ACC112 (cell line): Measurements from ENCODE around the gene STXBP6.

Experiments
- H2AFZ ChIP-seq: fragments of 200-600 bp; sonication (generic); one replicate; pipeline ENCODE4 v1.6.0; 2017; ENCODE audit warnings: antibody characterized with exemption, low read length; ENCODE audit not compliant: unreplicated experiment
- H3K27ac ChIP-seq: fragments of 200-600 bp; sonication (generic); 2 replicates; pipeline ENCODE4 v1.5.1; 2014; ENCODE audit warnings: low read depth, mild to moderate bottlenecking, antibody characterized with exemption, low read length, moderate library complexity
- H3K27me3 ChIP-seq: fragments of 200-600 bp; sonication (generic); 2 replicates; pipeline ENCODE4 v1.6.1; 2014; ENCODE audit warnings: mild to moderate bottlenecking, antibody characterized with exemption, low read length, moderate library complexity, mixed read lengths; ENCODE audit not compliant: insufficient read depth
- H3K36me3 ChIP-seq: fragments of 200-600 bp; sonication (generic); 2 replicates; pipeline ENCODE4 v1.6.1; 2016; ENCODE audit warnings: mild to moderate bottlenecking, antibody characterized with exemption, low read length, moderate library complexity, mixed read lengths; ENCODE audit not compliant: insufficient read depth
- H3K4me1 ChIP-seq: fragments of 200-600 bp; sonication (generic); one replicate; pipeline ENCODE4 v1.6.1; 2016; ENCODE audit warnings: low read length, mixed read lengths; ENCODE audit not compliant: insufficient read depth, unreplicated experiment, control insufficient read depth
- H3K4me3 ChIP-seq: fragments of 200-600 bp; sonication (generic); 2 replicates; pipeline ENCODE4 v1.5.1; 2014; ENCODE audit warnings: mild to moderate bottlenecking, low read depth, low read length
- H3K79me2 ChIP-seq: fragments of 200-600 bp; sonication (generic); one replicate; pipeline ENCODE4 v1.6.0; 2016; ENCODE audit warnings: low read length; ENCODE audit not compliant: control insufficient read depth, unreplicated experiment, insufficient read depth

The STXBP6 gene

DNA sequence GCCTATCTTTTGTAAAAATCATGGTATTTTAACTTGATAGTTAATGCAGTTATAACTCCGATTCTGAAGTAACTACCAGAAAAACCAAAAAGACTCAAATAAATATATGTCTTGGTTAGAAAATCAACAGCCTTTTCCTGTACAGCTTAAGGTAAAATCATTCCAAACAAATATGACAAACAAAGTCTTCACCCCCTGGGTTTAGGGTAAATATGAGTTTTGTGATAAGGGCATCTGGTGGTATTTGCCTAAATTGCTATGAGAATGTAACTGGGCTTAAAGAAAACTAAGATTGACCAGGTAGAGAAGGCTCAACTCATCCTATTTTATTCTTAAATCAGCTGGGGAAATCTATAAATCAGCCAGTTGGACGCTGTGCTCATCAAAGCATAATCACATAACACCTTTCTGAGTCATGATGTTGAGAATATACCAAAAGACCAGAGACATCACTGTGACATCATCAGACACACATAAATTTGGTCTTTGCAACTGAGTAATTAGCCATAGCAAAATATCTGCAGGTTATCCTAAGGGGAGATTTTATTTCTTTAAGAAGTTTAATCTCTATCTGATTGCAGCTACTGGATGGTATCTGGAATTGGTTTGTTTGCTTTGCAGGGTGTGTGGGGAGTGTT is 133.9 kb downstream of the STXBP6 start:
- no peak overlapping the region for H3K27ac ChIP-seq
- H3K36me3 ChIP-seq = no peaks in the 10 kb centered on the region
- H2AFZ ChIP-seq = no peak overlapping the region
- no peaks in the 10 kb centered on the region for H3K79me2 ChIP-seq
- H3K4me3 ChIP-seq = no peak overlapping the region
- H3K4me1 ChIP-seq = peaks cover 6% of the 10 kb centered on the region
- no peaks in the 10 kb centered on the region for H3K27me3 ChIP-seq

DNA sequence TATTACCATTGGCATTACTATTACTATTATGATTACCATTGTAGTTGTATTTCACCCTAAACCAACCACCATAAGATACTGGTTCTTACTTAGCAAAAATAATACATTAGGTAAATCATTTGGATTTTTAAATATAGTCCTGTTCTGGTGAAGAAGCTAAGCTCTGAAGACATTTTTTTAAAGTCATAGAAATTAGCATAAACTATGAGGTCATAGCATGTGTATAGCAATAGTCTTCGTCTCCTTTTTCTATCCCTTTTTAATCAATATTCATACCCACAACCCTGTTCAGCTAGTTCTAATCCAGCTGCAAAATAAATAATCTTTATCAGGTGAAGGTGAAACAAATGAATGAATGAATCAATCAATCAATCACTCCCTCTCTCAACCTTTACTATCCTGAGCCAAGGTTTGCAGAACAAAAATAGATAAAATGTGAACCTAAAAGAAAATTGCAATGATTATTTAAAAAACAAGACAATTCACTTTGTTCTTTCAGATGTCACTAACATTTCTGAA is 134.5 kb downstream of the STXBP6 start:
- Histone ChIP-seq H3K4me3 (no peak overlapping the region), H3K79me2 (no peaks in the 10 kb centered on the region), H3K36me3 (no peaks in the 10 kb centered on the region), H2AFZ (no peak overlapping the region), H3K4me1 (peaks cover 7% of the 10 kb centered on the region), H3K27me3 (no peaks in the 10 kb centered on the region), H3K27ac (no peak overlapping the region)

DNA sequence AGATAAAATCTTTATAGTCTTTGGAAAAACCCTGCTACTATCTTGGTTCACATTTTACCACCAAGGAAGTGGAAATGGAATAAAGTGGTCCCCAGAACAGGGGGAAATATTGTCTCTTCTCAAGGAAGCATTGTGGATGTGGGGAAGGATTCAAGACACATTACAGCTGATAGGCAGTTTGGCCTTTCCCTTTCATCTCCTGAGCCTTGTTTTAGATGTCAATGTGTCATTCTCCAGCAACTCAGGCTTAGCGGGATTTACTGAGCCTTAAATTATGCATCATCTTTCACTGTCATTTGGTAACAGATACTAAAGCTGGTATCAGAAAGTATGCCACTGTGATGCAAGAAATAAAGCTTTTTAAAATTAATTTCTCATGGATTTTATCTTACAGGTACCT is 136.2 kb downstream of the STXBP6 start:
- H3K4me3 ChIP-seq = no peak overlapping the region
- H3K79me2 ChIP-seq = no peaks in the 10 kb centered on the region
- H3K27me3 ChIP-seq = no peaks in the 10 kb centered on the region
- H2AFZ ChIP-seq = no peak overlapping the region
- H3K4me1 ChIP-seq = peaks cover 7% of the 10 kb centered on the region
- no peak overlapping the region for H3K27ac ChIP-seq
- H3K36me3 ChIP-seq = no peaks in the 10 kb centered on the region

DNA sequence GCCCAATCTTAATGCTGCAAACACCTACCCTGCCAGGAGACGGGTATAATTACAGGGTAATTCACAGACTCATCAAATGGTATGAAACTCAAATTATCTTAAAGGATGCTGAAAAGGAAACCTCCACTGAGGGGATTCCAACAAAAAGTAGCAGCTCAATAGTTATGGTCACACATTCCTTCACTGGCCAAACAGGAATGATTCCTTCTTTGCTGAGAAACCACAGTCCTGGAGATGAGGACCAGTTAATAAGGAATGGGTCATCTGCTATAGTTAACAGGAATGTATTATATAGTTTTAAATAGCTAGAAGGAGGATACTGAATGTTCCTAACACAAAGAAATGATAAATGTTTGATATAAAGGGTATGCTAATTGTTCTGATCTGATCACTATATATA is 136.9 kb downstream of the STXBP6 start:
- H3K27ac ChIP-seq = no peak overlapping the region
- H3K27me3 ChIP-seq = no peaks in the 10 kb centered on the region
- no peak overlapping the region for H3K4me3 ChIP-seq
- no peaks in the 10 kb centered on the region for H3K79me2 ChIP-seq
- peaks cover 7% of the 10 kb centered on the region for H3K4me1 ChIP-seq
- no peak overlapping the region for H2AFZ ChIP-seq
- H3K36me3 ChIP-seq = no peaks in the 10 kb centered on the region

DNA sequence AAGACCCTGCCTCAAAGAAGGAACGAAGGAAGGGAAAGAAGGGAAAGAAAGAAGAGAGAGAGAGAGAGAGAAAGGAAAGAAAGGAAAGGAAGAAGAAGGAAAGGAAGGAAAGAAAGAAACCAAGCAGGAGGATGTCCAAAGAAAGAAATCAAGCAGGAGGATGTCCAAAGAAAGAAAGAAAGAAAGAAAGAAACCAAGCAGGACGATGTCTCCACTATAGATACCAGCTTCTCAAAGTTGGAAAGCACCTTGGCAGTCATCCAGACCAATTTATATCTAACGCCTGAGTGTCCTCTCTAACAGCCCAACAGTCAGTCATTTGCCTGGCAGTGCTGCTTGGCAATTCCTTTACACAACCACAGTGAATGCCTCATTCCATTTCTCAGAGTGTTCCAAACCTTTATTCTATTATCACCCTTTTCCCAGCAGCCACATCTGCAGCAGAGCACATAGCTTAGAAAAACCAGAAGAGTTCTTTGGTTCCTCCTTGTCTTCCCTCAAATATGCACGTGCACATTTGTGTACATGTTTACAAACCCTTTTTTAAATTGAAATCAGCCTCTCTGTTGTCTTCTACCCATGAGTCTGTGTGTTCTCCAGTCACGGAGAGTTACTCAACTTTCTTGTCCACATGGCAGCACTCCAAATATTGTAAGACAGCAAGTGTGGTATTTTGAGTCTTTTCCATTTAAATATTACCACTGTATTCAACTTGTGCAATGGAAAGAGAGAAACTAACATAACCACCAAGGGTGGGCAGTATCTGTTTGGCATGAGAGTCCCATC is 138.4 kb downstream of the STXBP6 start:
- H3K27ac ChIP-seq = peak overlapping the region; percentile 36
- H3K79me2 ChIP-seq = no peaks in the 10 kb centered on the region
- H3K4me1 ChIP-seq = peaks cover 7% of the 10 kb centered on the region
- H2AFZ ChIP-seq = no peak overlapping the region
- H3K4me3 ChIP-seq = peak overlapping the region; percentile 27
- H3K27me3 ChIP-seq = no peaks in the 10 kb centered on the region
- no peaks in the 10 kb centered on the region for H3K36me3 ChIP-seq

DNA sequence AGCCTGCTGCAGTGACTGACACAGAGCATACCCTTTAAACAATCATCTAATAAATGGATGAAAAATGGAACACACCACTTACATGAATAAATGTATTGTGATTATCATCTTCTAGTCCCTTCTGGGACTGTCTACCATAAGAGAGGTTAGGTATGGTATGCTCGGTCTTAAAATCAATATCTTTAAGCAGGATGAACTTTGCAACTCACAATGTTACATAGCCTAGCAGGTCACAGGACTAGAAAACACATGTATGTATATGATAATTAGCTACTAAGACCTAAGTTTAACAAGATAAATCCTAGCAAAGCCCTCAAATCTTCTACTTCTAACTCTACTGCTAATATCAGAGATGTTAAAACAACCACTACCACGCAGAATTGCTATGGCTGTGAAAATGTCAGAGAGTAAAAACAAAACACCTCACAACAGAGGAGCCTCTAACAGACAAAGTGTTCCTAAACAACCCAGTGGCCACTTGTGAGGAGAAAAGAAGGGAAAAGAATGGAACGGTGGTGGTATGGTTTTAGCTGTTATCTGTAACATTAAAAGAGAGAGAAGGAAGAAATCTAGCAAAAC is 139.4 kb downstream of the STXBP6 start:
- Histone ChIP-seq H3K36me3 (no peaks in the 10 kb centered on the region), H3K79me2 (no peaks in the 10 kb centered on the region), H3K4me3 (no peak overlapping the region), H3K27ac (no peak overlapping the region), H3K4me1 (peaks cover 7% of the 10 kb centered on the region), H2AFZ (no peak overlapping the region), H3K27me3 (no peaks in the 10 kb centered on the region)

DNA sequence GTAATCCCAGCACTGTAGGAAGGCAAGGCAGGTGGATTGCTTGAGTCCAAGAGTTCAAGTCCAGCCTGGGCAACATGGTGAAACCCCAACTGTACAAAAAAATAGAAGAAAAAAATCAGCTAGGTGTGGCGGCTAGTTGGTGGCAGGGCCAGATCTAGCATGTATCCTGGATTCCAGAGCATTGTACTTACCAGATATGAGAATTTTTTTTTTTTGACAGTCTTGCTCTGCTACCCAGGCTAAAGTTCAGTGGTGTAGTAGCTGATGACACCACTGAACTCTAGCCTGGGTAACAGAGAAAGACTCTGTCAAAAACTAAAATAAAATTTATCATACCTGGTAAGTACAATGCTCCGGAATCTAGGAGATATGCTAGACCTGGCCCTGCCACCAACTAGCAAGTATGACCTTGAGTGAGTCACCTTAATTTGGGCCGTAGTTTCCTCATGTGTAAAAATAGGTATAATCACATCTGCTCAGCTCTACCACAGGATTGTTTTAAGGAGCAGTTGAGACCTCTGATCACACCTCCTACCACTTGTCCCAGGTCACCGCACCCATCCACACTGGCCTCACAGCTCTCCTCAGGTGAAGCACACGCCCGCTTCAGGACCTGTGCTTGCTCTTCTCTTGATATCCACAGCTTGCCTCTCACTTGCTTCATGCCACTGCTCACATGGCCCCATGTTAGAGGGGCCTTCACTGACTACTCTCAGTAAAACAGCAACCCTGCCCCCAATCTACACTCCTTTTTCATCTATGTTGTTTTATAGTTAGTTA is 140.2 kb downstream of the STXBP6 start:
- no peak overlapping the region for H3K27ac ChIP-seq
- no peak overlapping the region for H3K4me3 ChIP-seq
- H3K36me3 ChIP-seq = no peaks in the 10 kb centered on the region
- H2AFZ ChIP-seq = no peak overlapping the region
- H3K27me3 ChIP-seq = no peaks in the 10 kb centered on the region
- peaks cover 7% of the 10 kb centered on the region for H3K4me1 ChIP-seq
- no peaks in the 10 kb centered on the region for H3K79me2 ChIP-seq

DNA sequence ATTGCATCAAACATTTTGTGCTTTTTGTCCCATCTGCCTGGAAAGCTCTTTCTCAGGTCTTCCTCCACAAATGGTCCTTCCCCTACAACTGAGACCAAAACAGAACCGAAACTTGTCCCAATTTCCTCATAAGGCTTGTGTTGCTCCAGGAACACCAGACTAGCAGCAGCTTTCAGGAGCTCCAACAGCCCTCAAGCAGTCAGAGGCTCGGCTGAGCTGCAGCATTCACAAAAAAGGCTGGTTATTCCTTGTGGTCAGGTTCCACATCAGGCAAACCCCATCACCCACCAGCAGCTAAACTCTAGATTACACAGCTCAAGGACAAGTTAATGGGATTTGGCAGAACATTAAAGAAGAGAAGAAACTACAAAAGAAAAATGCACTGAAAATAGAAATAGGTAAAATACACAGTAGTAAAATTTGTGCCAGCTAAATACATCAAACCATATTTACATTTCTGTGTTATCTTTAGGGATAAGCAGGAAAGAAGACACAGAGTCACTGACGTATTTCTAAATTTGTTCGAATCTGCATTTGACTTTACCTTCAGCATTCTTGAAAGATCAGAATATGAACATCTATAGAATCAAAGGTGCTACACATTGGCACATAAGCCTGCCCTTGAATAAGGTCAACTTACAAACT is 141.2 kb downstream of the STXBP6 start:
- H3K27ac ChIP-seq = no peak overlapping the region
- no peaks in the 10 kb centered on the region for H3K36me3 ChIP-seq
- no peaks in the 10 kb centered on the region for H3K79me2 ChIP-seq
- H3K4me1 ChIP-seq = peaks cover 7% of the 10 kb centered on the region
- H2AFZ ChIP-seq = no peak overlapping the region
- H3K27me3 ChIP-seq = no peaks in the 10 kb centered on the region
- no peak overlapping the region for H3K4me3 ChIP-seq

DNA sequence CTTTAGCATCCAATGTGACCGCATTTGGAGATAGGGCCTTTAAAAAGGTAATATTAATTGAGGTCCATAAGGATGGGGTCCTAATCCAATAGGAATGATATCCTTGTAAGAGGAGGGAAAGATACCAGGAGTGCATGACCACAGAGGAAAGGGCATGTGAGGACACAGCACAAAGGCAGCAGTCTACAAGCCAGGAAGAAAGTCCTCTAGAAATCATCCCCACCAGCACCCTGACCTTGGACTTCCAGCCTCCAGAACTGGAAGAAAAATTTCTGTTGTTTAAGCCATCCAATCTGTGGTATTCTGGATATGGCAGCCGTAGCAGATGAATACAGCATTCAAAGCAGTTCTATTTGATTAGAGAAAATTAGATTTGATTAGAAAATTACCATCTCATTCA is 145.4 kb downstream of the STXBP6 start:
- no peak overlapping the region for H2AFZ ChIP-seq
- H3K27me3 ChIP-seq = no peaks in the 10 kb centered on the region
- peaks cover 9% of the 10 kb centered on the region for H3K4me1 ChIP-seq
- no peak overlapping the region for H3K27ac ChIP-seq
- no peaks in the 10 kb centered on the region for H3K36me3 ChIP-seq
- no peak overlapping the region for H3K4me3 ChIP-seq
- H3K79me2 ChIP-seq = no peaks in the 10 kb centered on the region

DNA sequence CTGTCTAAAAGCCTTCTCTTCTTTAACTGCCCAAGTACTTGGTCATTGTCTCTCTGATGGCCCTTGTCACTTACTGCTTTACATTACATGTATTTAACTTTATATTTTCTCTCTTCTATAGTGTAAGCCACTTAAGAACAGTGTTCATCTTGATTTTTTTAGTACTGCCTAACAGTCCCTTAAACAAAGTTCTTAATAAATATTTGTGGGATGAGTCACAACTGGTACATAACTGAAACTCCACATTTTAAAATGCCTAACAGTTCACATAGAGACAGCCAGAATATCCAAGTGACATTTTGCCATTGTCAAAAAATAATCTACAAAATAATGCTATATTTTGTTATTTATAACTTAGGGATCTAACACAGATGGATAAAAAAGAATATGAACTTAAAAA is 146.6 kb downstream of the STXBP6 start:
- peaks cover 9% of the 10 kb centered on the region for H3K4me1 ChIP-seq
- H3K27me3 ChIP-seq = no peaks in the 10 kb centered on the region
- no peak overlapping the region for H3K27ac ChIP-seq
- no peaks in the 10 kb centered on the region for H3K36me3 ChIP-seq
- H3K4me3 ChIP-seq = no peak overlapping the region
- H3K79me2 ChIP-seq = no peaks in the 10 kb centered on the region
- no peak overlapping the region for H2AFZ ChIP-seq
